Heart right ventricle (tissue), 16 donors: ENCODE data around the gene ACAN. TPM values are rescaled to one million over a fixed set of nuclear protein-coding genes. Genes with fewer than 3 reads are reported as not detected.

Experiments used
- ATAC-seq, 8 donors: fragments of 200-7000 bp; cut with Tn5 transposase; one replicate each; pipeline ENCODE4 v1.9.1; 2020; ENCODE audit warnings: mild to moderate bottlenecking in 8 of 8, moderate library complexity in 8 of 8, moderate number of reproducible peaks in 1 of 8
- DNase-seq, 2 donors: peaks; one replicate each; pipeline ENCODE4 v3.0.0-alpha.2; 2020
- H3K27ac ChIP-seq, 10 donors: fragments of 200-600 bp; sonication (generic) in 2 of 10; one replicate each; pipeline versions ENCODE4 v1.5.0 to v1.8.0; 2020 to 2022; ENCODE audit warnings: mild to moderate bottlenecking in 3 of 10
- H3K27me3 ChIP-seq, 7 donors: fragments of 200-600 bp; one replicate each; pipeline ENCODE4 v1.8.0; 2021 to 2022; ENCODE audit warnings: mild to moderate bottlenecking in 2 of 7
- H3K36me3 ChIP-seq, 9 donors: fragments of 200-600 bp; sonication (generic) in 1 of 9; one replicate each; pipeline versions ENCODE4 v1.5.0 to v1.8.0; 2020 to 2022; ENCODE audit warnings: mild to moderate bottlenecking in 2 of 9
- H3K4me1 ChIP-seq, 9 donors: fragments of 200-600 bp; sonication (generic) in 1 of 9; one replicate each; pipeline versions ENCODE4 v1.5.0 to v1.8.0; 2020 to 2022; ENCODE audit warnings: mild to moderate bottlenecking in 4 of 9
- H3K4me3 ChIP-seq, 10 donors: fragments of 200-600 bp; sonication (generic) in 2 of 10; one replicate each; pipeline versions ENCODE4 v1.5.0 to v1.8.0; 2020 to 2022; ENCODE audit warnings: mild to moderate bottlenecking in 7 of 10, moderate library complexity in 2 of 10
- H3K9me3 ChIP-seq, 11 donors: fragments of 200-600 bp in 10 of 11; sonication (generic) in 2 of 11; one replicate each; pipeline versions ENCODE4 v1.5.0 to v1.8.0; 2013 to 2022; ENCODE audit warnings: mild to moderate bottlenecking in 2 of 11, control low read depth in 1 of 11, moderate library complexity in 1 of 11
- WGBS, 2 donors: extraction: QIAGEN DNeasy Blood & Tissue Kit; methylation state at CpG; one replicate each; pipeline ENCODE4 v1.1.7; 2013; ENCODE audit warnings: inconsistent platforms in 1 of 2; 5-methylcytosine and 5-hydroxymethylcytosine counted together
- intact Hi-C, 10 donors: fragments of 100-400 bp; cut with DNase I; formaldehyde crosslinking; loops; one replicate each; pipeline versions ENCODE4 v1.11.1 to v1.14.2; 2022
- polyA plus RNA-seq, 2 donors: library from polyadenylated mRNA; stranded (reverse); fragments of 200-250 nt; gene quantifications; one replicate each; pipeline ENCODE4 v1.2.3, GENCODE V29; 2013
- total RNA-seq, 10 donors: library from RNA; stranded (reverse); fragmentation: NEBNext Ultra II Directional in 3 of 10; extraction: Animal tissue kit (Norgen Biotek cat#: 25700) in 3 of 10; gene quantifications; one replicate each; pipeline versions ENCODE4 v1.2.1 to v1.2.4, GENCODE V29; 2021 to 2023
- TF ChIP-seq, protein P1 (sequence below), 9 donors: fragments of 200-600 bp; sonication (generic) in 2 of 9; IDR thresholded peaks; one replicate each; pipeline versions ENCODE4 v1.5.0 to v1.8.0; 2021 to 2022; ENCODE audit warnings: antibody characterized with exemption in 9 of 9, mild to moderate bottlenecking in 5 of 9, moderate library complexity in 1 of 9
- donor health status: Arrhythmogenic right ventricular cardiomyopathy.
- donor health status: ischemic (EF 13 %, LVEDD 7.1; RV severe dilation, severe dysfunction).
- donor health status: healthy with polysubstance abuse.
- donor health status: DM: no; HTN: yes; CAD: no.
- donor health status: DM: no; HTN: no; CAD: no.
- donor health status: ischemic (EF 25% LVEDD 6.9; RV normal size, moderate dysfunction).
- donor health status: ischemic (EF 25% LVEDD 5.7; RV mildly dilated, moderate dysfunction).
- donor health status: healthy.
- donor health status: DM: yes; HTN: yes; CAD: no.
- donor health status: Ischemic cardiomyopathy.
- donor health status: ischemic (EF 35%, LVEDD 5.7; RV mildly dilated, moderate dysfunction).
- donor health status: nonischemic (EF 11% LVEDD 7.7; RV severe dilation, severe dysfunction).
- donor health status: DM: yes; HTN: yes; CAD: no.
- donor health status: PGD.
- donor health status: ischemic (EF 29% LVEDD 5.4; RV normal size, mild dysfunction).
- donor health status: nonischemic (EF 23%, LVEDD 6.1; RV moderate dilation, normal function).

The ACAN gene
- total and polyA plus RNA-seq, 12 donors = 0.08 to 0.66 (median 0.19) TPM; not detected in 2

DNA sequence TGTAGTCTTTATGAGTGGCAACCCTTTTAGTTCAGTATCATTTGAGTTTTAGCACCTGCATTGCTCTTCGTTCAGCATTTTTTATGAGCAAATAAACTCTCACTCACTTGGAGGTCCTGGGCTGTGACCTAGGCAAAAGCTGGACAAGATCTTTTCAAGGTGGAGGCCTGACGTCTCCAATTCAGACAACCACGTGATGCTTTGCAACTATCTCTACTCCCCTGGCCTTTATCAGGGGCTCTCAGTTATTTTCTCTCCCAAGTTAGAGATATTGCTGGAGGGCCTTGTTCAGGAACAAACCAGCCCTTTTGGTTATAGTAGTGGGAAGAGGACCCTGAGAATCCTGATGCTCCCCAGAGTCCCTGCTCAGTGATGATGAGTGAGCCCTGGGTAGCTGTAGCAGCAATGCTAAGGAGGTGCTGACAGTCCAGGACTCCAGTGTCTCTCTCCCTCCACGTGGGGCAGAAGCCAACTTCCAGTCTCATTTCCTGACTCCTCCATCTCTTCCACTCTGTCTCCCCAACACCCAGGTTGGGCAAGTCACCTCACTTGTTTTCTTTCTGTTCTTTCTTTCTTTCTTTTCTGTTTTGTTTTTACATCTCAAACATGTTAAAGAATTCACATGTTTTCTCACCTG, 61.7 kb downstream of the ACAN start:
- intact Hi-C loops = no loop called here
- Histone ChIP-seq H3K36me3 (no peaks in the 10 kb centered on the region), H3K4me1 (no peaks in the 10 kb centered on the region), H3K9me3 (no peaks in the 10 kb centered on the region), H3K27me3 (no peaks in the 10 kb centered on the region), H3K27ac (no peak overlapping the region), H3K4me3 (no peak overlapping the region)
- DNase-seq (no peak), ATAC-seq (no peak)
- 37 to 43% methylated on average over 4 of the region's 4 CpGs for WGBS, 2 donors
- TF ChIP-seq, protein P1, sequence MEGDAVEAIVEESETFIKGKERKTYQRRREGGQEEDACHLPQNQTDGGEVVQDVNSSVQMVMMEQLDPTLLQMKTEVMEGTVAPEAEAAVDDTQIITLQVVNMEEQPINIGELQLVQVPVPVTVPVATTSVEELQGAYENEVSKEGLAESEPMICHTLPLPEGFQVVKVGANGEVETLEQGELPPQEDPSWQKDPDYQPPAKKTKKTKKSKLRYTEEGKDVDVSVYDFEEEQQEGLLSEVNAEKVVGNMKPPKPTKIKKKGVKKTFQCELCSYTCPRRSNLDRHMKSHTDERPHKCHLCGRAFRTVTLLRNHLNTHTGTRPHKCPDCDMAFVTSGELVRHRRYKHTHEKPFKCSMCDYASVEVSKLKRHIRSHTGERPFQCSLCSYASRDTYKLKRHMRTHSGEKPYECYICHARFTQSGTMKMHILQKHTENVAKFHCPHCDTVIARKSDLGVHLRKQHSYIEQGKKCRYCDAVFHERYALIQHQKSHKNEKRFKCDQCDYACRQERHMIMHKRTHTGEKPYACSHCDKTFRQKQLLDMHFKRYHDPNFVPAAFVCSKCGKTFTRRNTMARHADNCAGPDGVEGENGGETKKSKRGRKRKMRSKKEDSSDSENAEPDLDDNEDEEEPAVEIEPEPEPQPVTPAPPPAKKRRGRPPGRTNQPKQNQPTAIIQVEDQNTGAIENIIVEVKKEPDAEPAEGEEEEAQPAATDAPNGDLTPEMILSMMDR (IDR thresholded peaks at IDR 0.05) = no peak

DNA sequence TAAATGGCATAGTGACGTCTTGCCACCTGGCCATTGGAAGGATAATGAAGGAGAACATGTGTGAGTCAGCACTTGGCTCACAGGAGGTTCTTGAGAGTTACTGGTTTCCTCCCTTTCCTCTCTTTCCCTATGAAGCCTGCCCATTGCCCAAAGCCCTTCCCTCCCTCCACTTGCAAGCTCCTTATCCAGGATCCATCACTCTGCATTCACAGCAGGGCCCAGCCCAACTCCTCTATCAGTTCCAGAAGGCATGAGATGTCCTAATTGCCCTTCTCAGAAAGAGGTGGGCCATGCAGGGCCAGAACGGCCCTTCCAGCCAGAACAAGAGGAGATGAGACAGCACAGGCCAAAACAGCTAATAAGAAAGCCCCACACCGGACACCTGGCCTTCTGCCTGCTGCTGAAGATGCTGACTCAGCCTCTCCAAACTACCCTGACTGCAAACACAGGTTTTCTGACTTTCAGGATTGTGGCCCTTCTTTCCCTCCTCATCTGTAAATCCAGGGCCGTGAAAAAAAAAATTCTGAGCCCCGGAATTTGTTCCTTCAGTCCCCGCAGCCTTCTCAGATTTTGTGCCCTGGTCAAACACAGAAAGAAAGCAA, 62.4 kb downstream of the ACAN start:
- Histone ChIP-seq H3K27ac (no peak overlapping the region), H3K36me3 (no peaks in the 10 kb centered on the region), H3K27me3 (no peaks in the 10 kb centered on the region), H3K4me1 (no peaks in the 10 kb centered on the region), H3K4me3 (no peak overlapping the region), H3K9me3 (no peaks in the 10 kb centered on the region)
- 71 to 73% methylated on average over 6 of the region's 6 CpGs for WGBS, 2 donors
- DNase-seq = no peak
- intact Hi-C loops = no loop called here
- TF ChIP-seq, protein P1 (IDR thresholded peaks at IDR 0.05) = no peak
- no peak for ATAC-seq

DNA sequence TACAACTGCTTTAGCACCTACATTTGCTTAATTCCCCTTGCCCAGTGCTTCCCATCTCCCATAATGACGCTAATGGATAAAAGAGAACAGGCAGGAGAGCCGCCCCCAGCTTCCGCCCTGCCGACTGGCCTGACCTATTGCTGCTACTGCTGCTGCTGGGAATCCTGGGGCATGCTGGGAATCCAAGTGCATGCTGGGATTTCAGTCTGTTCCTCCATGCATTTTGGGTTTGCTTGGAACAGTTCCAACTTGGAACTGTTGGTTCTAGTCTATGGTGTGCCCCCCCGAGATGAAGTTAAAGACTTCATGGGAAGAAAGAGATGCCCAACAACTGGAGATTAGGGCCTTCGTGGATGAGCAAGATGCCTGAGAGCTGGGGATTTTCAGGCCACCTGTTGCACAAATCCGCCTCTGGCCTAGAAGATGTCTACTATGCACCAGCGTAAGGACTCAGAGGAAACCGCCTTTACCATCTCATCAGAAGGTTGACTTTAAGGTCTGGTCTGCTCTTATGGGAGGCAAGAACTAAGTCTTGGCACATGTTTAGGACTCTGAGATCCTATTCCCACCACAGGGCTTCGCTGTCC, 63.2 kb downstream of the ACAN start:
- Histone ChIP-seq H3K27ac (no peak overlapping the region), H3K27me3 (peaks cover 0 to 3% (median 0%) of the 10 kb centered on the region in 7 donors), H3K9me3 (no peaks in the 10 kb centered on the region), H3K4me1 (no peaks in the 10 kb centered on the region), H3K4me3 (no peak overlapping the region), H3K36me3 (no peaks in the 10 kb centered on the region)
- intact Hi-C loops = no loop called here
- WGBS, 2 donors = 91 to 94% methylated on average over 10 of the region's 10 CpGs
- DNase-seq (no peak), ATAC-seq (no peak)
- TF ChIP-seq, protein P1 (IDR thresholded peaks at IDR 0.05) = no peak

DNA sequence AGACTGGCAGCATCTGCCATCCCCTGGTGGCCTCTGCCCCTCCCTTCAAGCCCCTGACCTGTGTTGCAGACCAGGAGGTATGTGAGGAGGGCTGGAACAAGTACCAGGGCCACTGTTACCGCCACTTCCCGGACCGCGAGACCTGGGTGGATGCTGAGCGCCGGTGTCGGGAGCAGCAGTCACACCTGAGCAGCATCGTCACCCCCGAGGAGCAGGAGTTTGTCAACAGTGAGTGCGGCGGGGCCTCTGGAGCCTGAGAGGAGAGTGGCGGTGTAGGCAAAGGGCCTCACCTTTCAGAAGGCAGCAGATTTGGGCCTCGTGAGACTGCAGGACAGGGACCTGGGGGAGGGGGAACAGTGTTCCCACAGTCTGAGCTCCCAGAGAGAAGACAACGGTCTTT, 68.1 kb downstream of the ACAN start:
- H3K27me3 ChIP-seq = peaks cover 0 to 7% (median 0%) of the 10 kb centered on the region in 7 donors
- TF ChIP-seq, protein P1 (IDR thresholded peaks at IDR 0.05) = no peak
- no peak overlapping the region for H3K27ac ChIP-seq
- peaks cover 0 to 8% (median 0%) of the 10 kb centered on the region in 9 donors for H3K4me1 ChIP-seq
- DNase-seq (no peak), ATAC-seq (no peak)
- peaks cover 0 to 5% (median 0%) of the 10 kb centered on the region in 9 donors for H3K36me3 ChIP-seq
- no peaks in the 10 kb centered on the region for H3K9me3 ChIP-seq
- WGBS, 2 donors = 79 to 80% methylated on average over 14 of the region's 14 CpGs
- intact Hi-C loops = no loop called here
- H3K4me3 ChIP-seq = no peak overlapping the region
